Measurements from ENCODE around the gene LIG4. TPM values are rescaled to one million over a fixed set of nuclear protein-coding genes. Genes with fewer than 3 reads are reported as not detected.

Gene LIG4
- total and polyA plus RNA-seq, 9 of the 15 experiments (the other 6 are each of a cell fraction or from before 2014, with no cell fraction given) = 1.5 to 7.8 (median 5.1) TPM

GRCh38 chr13:108215436-108215835, at the start of gene LIG4 (continued):
- TF ChIP-seq, protein P1, sequence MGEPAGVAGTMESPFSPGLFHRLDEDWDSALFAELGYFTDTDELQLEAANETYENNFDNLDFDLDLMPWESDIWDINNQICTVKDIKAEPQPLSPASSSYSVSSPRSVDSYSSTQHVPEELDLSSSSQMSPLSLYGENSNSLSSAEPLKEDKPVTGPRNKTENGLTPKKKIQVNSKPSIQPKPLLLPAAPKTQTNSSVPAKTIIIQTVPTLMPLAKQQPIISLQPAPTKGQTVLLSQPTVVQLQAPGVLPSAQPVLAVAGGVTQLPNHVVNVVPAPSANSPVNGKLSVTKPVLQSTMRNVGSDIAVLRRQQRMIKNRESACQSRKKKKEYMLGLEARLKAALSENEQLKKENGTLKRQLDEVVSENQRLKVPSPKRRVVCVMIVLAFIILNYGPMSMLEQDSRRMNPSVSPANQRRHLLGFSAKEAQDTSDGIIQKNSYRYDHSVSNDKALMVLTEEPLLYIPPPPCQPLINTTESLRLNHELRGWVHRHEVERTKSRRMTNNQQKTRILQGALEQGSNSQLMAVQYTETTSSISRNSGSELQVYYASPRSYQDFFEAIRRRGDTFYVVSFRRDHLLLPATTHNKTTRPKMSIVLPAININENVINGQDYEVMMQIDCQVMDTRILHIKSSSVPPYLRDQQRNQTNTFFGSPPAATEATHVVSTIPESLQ (CRISPR knock-in tag; IDR thresholded peaks at IDR 0.05) = no peak
- TF ChIP-seq USF1 (CRISPR knock-in tag; IDR thresholded peaks at IDR 0.05) = no peak
- no peak for TF ChIP-seq CUX1 (CRISPR knock-in tag; IDR thresholded peaks at IDR 0.05)
- TF ChIP-seq BMI1 (IDR thresholded peaks at IDR 0.05; ENCODE audit: low read length) = no peak
- TF ChIP-seq, protein P2, sequence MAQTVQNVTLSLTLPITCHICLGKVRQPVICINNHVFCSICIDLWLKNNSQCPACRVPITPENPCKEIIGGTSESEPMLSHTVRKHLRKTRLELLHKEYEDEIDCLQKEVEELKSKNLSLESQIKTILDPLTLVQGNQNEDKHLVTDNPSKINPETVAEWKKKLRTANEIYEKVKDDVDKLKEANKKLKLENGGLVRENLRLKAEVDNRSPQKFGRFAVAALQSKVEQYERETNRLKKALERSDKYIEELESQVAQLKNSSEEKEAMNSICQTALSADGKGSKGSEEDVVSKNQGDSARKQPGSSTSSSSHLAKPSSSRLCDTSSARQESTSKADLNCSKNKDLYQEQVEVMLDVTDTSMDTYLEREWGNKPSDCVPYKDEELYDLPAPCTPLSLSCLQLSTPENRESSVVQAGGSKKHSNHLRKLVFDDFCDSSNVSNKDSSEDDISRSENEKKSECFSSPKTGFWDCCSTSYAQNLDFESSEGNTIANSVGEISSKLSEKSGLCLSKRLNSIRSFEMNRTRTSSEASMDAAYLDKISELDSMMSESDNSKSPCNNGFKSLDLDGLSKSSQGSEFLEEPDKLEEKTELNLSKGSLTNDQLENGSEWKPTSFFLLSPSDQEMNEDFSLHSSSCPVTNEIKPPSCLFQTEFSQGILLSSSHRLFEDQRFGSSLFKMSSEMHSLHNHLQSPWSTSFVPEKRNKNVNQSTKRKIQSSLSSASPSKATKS (CRISPR knock-in tag; IDR thresholded peaks at IDR 0.05) = no peak
- no peak for TF ChIP-seq NFE2 (IDR thresholded peaks at IDR 0.05; ENCODE audit: low read depth)
- TF ChIP-seq HIVEP1 (CRISPR knock-in tag; IDR thresholded peaks at IDR 0.05) = no peak
- TF ChIP-seq POLR3A (IDR thresholded peaks at IDR 0.05; ENCODE audit: borderline replicate concordance, extremely low read depth, insufficient read depth, insufficient read length) = no peak
- TF ChIP-seq, protein P3, sequence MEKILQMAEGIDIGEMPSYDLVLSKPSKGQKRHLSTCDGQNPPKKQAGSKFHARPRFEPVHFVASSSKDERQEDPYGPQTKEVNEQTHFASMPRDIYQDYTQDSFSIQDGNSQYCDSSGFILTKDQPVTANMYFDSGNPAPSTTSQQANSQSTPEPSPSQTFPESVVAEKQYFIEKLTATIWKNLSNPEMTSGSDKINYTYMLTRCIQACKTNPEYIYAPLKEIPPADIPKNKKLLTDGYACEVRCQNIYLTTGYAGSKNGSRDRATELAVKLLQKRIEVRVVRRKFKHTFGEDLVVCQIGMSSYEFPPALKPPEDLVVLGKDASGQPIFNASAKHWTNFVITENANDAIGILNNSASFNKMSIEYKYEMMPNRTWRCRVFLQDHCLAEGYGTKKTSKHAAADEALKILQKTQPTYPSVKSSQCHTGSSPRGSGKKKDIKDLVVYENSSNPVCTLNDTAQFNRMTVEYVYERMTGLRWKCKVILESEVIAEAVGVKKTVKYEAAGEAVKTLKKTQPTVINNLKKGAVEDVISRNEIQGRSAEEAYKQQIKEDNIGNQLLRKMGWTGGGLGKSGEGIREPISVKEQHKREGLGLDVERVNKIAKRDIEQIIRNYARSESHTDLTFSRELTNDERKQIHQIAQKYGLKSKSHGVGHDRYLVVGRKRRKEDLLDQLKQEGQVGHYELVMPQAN (IDR thresholded peaks at IDR 0.05; ENCODE audit: borderline replicate concordance) = no peak
- TF ChIP-seq FOXP4 (CRISPR knock-in tag; IDR thresholded peaks at IDR 0.05; ENCODE audit: borderline replicate concordance) = no peak
- TF ChIP-seq CBX2 (IDR thresholded peaks at IDR 0.05; ENCODE audit: insufficient read depth, low read length, poor library complexity, severe bottlenecking) = no peak
- no peak for TF ChIP-seq RBM22 (IDR thresholded peaks at IDR 0.05; ENCODE audit: low read depth, low read length, poor library complexity, severe bottlenecking)
